TTC549 (cell line): Measurements from ENCODE around the gene SLC12A4.

ENCODE experiments used
- FAIRE-seq: peaks from 2 replicates; lab custom pipeline; 2012; peaks lifted over from hg19 to GRCh38; lab: Jason Lieb, UNC

The SLC12A4 gene

GRCh38 chr16:67962135-67962534, 6.3 kb downstream of the SLC12A4 start:
- no peak for FAIRE-seq

GRCh38 chr16:67961551-67961957, 6.9 kb downstream of the SLC12A4 start:
- no peak for FAIRE-seq

GRCh38 chr16:67959536-67960329, 8.7 kb downstream of the SLC12A4 start:
- FAIRE-seq = no peak

GRCh38 chr16:67957622-67958021, 10.8 kb downstream of the SLC12A4 start:
- no peak for FAIRE-seq

- no peak for FAIRE-seq
Measured at GRCh38 chr16:67954421-67955196, 13.8 kb downstream of the SLC12A4 start.

DNA sequence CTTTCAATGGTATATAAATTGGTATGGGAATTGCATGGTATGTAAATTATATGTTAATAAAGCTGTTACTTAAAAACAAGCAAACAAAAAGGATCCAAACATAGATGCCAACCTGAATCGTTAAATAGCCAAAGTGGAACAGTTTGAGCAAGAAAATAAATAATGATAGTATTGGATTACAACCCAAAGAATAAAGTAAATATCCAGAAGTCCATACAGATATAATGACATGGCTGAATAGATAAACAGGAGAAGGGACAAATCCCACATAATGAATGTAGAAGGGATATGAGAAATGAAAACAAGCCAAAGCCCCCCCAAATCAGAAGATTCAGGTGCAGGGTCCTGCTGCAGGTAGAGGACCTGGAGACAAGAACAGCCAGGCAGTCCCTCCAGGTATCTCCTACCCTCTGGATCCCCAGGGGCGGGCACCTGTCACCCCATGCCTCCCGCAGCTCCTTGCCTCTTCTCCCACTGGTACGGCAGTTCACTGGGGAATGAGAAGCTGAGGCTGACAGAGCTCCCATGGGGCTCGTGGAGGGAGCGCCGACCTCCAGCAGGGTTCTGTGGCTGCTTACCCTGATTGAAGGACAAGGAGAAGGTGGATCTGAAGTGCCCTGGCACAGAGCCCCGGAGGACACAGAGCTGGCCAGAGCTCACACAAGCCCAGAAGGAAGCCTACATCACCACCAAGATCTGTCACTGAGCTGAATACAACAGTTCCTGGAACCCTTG, 14.6 kb downstream of the SLC12A4 start:
- FAIRE-seq = no peak

GRCh38 chr16:67951485-67951884, 17.0 kb downstream of the SLC12A4 start:
- no peak for FAIRE-seq

DNA sequence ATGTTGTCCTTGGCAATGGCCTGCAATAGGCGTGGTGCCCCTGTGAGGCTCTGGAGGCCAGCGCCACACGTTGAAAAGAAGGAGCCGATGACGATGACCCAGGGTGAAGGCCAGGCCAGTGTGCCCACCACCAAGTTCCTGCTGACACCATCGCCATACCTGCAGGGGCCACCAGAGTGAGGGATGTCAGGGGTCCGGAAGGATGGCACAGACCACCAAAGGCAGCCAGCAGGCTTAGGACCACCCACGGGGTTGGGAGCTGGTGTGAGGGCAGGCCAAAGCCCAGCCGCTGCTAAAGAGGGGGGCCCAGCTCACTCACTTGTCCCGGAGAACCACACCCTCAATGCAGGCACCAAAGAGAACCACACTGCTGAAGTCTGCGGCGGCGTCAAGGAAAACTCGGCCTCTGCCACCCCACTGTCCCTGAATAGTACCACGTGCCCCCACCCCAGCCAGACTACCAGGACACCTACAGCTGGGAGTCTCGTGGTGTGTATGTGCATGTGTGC, 18.0 kb downstream of the SLC12A4 start:
- no peak for FAIRE-seq

DNA sequence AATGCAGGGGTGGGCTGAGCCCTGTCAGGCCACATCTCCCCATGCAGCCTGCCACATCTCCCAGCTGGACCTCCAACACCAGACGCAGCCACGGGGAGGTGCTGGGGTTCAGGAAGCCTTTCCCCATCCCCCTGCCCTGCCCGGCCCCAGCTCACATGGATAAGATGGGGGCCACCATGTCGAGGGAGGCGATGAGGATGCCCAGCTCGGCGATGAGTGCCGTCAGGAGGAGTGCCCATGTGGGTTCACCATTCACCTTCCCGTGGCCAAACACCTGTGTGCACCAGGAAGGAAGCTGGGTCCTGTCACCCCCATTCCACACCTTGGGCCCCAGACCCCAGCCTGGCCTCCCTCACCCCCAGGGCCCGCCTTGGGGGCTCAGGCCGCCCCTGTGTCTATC, 18.8 kb downstream of the SLC12A4 start:
- FAIRE-seq = no peak

DNA sequence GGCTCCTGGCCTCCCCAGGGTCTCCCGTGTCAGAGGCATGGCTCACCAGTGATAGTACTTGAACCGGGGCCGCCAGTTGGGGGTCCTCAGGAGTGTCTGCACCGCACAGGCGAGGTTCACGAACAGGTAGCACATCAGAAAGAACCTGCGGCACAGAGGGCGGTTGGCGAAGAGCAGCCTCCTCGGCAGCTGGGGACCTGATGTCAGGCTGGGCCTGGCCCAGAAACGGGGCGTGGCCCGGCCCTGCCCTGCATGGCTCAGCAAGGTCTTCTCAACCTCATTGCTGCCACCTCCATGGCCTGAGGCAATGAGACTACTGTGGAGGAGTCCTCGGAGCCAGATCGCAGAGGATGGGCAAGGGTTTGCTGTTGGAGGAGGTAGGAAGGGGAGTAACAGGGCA, 20.4 kb downstream of the SLC12A4 start:
- no peak for FAIRE-seq

- no peak for FAIRE-seq
Measured at GRCh38 chr16:67946966-67947558, 21.4 kb downstream of the SLC12A4 start.

GRCh38 chr16:67946128-67946569, 22.3 kb downstream of the SLC12A4 start:
- FAIRE-seq = no peak

- no peak for FAIRE-seq
Measured at GRCh38 chr16:67945392-67945933, 23.0 kb downstream of the SLC12A4 start.

DNA sequence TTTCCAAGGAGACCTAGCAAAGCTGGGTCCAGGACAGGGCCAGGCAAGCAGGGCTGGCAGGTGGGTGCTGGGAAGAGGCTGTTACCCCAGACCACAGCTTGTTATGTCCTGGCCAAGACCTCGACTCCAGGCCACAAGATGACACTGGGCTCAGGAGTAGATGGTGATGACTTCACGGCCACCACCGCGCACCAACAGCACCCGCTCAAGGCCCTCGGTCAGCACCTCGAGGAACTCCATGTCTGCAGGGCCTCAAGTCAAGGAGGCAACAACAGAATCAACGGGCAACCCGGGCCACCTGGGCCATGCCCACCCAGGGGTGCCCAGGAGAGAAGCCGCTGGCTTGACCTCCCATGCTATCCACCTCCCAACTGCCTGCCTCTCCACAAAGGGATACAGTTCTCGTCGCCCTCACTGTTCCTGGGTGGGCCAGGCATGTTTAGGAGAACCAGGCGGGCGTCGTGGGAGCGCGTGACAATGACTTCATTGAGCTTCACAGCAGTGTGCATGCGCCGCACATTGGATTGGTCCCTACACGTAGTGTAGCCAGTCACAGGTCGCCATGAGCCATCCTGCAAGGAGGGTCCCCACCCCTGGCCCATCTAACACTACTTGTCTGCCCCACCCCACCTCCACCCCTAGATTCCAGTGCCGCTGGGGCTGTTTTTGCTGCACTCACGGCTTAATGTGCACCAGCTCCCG, 23.6 kb downstream of the SLC12A4 start:
- FAIRE-seq = no peak

DNA sequence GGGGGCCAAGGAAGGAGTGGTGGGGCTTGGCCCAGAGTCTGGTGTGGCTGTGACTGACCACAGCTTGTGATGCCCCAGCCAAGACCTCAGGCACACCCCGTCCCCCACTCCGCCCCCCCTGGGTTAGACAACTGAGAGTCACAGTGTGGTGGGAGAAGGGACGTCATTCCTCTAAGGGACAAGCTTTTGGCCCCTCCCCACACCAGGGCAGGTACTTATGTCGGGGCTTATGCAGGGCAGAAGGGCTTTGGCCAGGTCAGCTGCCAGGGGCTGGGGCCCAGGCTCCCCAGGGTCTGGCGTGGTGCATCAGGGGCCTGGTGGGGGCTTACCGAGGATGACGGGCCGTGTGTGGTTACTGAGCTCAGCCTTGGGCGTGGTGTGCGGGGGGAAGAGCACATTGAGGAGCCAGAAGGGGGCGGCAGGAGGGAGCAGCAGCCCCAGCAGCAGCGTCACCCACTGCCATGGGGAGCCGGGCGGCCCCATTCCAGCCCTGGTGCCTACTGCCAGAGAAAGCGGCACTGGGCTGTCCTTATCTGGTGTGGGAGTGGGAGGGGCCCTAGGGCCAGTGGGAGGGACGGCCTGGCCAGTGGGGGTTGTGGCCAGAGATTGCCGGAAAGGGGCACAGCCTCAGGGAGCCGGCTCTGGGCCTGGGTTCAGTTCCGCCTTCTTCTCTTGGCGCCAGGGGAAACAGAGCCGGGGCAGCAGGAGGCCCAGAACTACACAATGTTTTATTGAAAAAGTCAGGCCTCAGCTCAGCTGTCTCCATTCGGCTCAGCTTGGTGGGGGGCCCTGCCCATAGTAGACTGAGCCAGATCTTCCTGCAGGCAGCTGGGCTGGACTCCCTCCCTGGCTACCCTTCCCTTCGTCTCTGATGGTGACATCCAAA, 24.6 kb downstream of the SLC12A4 start, which contains the start of gene LCAT:
Gene LCAT, minus strand, starts transcription at position 502 of the 886 bp plus-strand sequence. Its CDS starts 19 bp downstream, at position 483.
- no peak for FAIRE-seq

- FAIRE-seq = no peak
Measured at GRCh38 chr16:67943256-67943618, 25.2 kb downstream of the SLC12A4 start.

DNA sequence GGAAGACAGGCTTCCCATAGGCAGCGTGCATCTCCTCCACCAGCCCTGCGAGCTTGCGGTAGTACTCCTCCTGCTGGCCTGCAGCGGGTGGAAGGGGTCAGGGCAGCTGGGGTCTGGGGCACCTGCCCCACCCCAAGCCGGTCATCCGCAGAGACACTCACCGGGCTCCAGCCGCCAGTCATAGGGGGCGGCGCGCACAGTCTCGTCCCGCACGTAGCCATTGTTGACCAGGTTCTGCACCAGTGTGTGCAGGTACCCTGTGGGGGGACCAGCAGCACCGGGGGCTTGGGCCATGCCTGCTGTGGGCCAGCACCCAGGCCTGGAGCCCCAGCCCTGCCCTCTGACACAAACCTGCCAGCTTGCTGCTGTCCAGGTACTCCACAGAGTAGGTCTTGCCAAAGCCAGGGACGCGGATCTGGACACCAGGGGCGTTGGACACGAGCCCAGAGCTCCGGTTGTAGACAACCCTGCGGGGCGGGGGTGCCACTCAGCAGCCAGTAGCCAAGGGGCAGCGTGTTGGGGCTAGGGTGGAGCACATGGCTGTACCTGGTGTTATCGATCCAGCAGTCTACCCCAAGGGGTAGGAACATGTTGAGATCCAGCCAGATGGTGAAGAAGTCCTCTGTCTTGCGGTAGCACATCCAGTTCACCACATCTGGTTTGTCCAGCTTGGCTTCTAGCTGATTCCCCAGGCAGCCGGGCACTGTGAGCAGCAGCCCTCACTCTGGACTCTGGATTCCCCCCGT, 25.8 kb downstream of the SLC12A4 start:
- no peak for FAIRE-seq

- no peak for FAIRE-seq
Measured at GRCh38 chr16:67942200-67942509, 26.3 kb downstream of the SLC12A4 start.

- FAIRE-seq = no peak
Measured at GRCh38 chr16:67941469-67942199, 26.8 kb downstream of the SLC12A4 start.
